ENCODE measurements around the gene RFXANK. TPM values are rescaled to one million over a fixed set of nuclear protein-coding genes. Genes with fewer than 3 reads are reported as not detected.

Gene RFXANK
- total and polyA plus RNA-seq, 2 donors (not counting 1 experiment from before 2014, with no cell fraction given): 77.9 to 100 TPM

GRCh38 chr19:19204181-19204580, 12.1 kb downstream of the RFXANK start:
- Histone ChIP-seq H3K4me3 (ENCODE audit: control extremely low read depth in 1 of 5, extremely low read depth in 1 of 5, insufficient read depth in 1 of 5, low read depth in 2 of 5, low read length in 4 of 5) (no peak overlapping the region), H3K4me1 (ENCODE audit: control insufficient read depth in 2 of 2, insufficient read depth in 2 of 2, low read length in 2 of 2) (peaks cover 23 to 33% of the 10 kb centered on the region in 2 donors), H3K36me3 (replicated peaks in 1 of 2; ENCODE audit: control extremely low read depth in 1 of 2, control insufficient read depth in 1 of 2, extremely low read depth in 1 of 2, insufficient read depth in 2 of 2, low read length in 1 of 2) (peaks cover 0 to 6% of the 10 kb centered on the region in 2 experiments), H3K9me3 (ENCODE audit: control extremely low read depth in 1 of 3, control insufficient read depth in 2 of 3, insufficient read depth in 1 of 3, low read length in 2 of 3) (peaks cover 0 to 14% (median 4%) of the 10 kb centered on the region in 3 donors), H4K20me1 (ENCODE audit: control insufficient read depth, insufficient read depth, low read length, poor library complexity, severe bottlenecking) (no peaks in the 10 kb centered on the region), H3K27ac (ENCODE audit: low read length in 2 of 2) (no peak overlapping the region), H2AFZ (ENCODE audit: insufficient read depth, low read depth, low read length, poor library complexity, severe bottlenecking) (no peak overlapping the region), H3K9ac (ENCODE audit: low read length) (no peak overlapping the region), H3K79me2 (ENCODE audit: control insufficient read depth, insufficient read depth, low read length) (peaks cover 17% of the 10 kb centered on the region), H3K27me3 (replicated peaks in 1 of 4; ENCODE audit: control extremely low read depth in 1 of 4, control insufficient read depth in 3 of 4, insufficient read depth in 4 of 4, low read length in 3 of 4) (peaks cover 0 to 11% (median 2%) of the 10 kb centered on the region in 4 experiments), H3K4me2 (replicated peaks; ENCODE audit: low read depth, low read length, poor library complexity, severe bottlenecking) (peak overlapping the region; percentile 83)
- POLR2A ChIA-PET: interaction anchor here (0.6 to 2.7 kb wide), 2 partner anchors 12 to 1053 kb away, joined by 4 to 14 read pairs; partner anchors contain the start of genes BORCS8 and RFXANK
- DNase-seq (no peak), ATAC-seq (ENCODE audit: low read depth) (no peak)
- Mint-ChIP-seq H3K27me3 (peaks cover 9% of the 10 kb centered on the region), H3K27ac (peak overlapping the region; percentile 46), H3K9me3 (ENCODE audit: insufficient read depth) (peaks cover 3% of the 10 kb centered on the region), H3K4me1 (peaks cover 30% of the 10 kb centered on the region), H3K4me3 (peak overlapping the region; percentile 92)
- TF ChIP-seq CTCF (IDR thresholded peaks at IDR 0.05) (no peak), EZH2 (IDR thresholded peaks at IDR 0.05; ENCODE audit: borderline replicate concordance, insufficient read depth, low read depth, low read length, poor library complexity, severe bottlenecking) (no peak)
- intact Hi-C loops (cut with micrococcal nuclease): no loop called here
- 77% methylated on average over 13 of the region's 13 CpGs for whole genome bisulfite sequencing (ENCODE audit: insufficient coverage)
- CTCF ChIA-PET: interaction anchor here (1.0 kb wide), 1 partner anchor 10 kb away, joined by 4 read pairs; no protein-coding TSS in a partner anchor

Measured in B cell (primary cell).